DND-41 (cell line): ENCODE measurements around the gene ST14.

Experiments
- CTCF ChIP-seq: IDR thresholded peaks from 2 replicates; pipeline ENCODE4 v1.5.1; 2012; ENCODE audit warnings: borderline replicate concordance, low read length, moderate library complexity, mild to moderate bottlenecking; ENCODE audit not compliant: poor library complexity, severe bottlenecking; ENCODE audit errors: extremely low read depth
- EZH2 ChIP-seq: IDR thresholded peaks from 3 replicates; pipeline ENCODE4 v1.6.1; 2012; ENCODE audit warnings: borderline replicate concordance, low read depth, mild to moderate bottlenecking, moderate library complexity, low read length, inconsistent platforms; ENCODE audit not compliant: severe bottlenecking

GRCh38 chr11:130201026-130201425, 41.4 kb downstream of the ST14 start:
- TF ChIP-seq CTCF (no peak), EZH2 (no peak)
